A549 (cell line): Measurements from ENCODE around the gene ZCCHC10.

Experiments
- BHLHE40 ChIP-seq: IDR thresholded peaks from 2 replicates; pipeline ENCODE4 v1.6.1; 2012; ENCODE audit warnings: low read depth, low read length, inconsistent platforms
- CBX8 ChIP-seq: fragments of 200-600 bp; sonication (generic); IDR thresholded peaks from 2 replicates; pipeline ENCODE4 v1.6.1; 2016
- CHD4 ChIP-seq: fragments of 200-600 bp; sonication (generic); IDR thresholded peaks from 2 replicates; pipeline ENCODE4 v1.6.1; 2016; ENCODE audit warnings: antibody characterized with exemption, mild to moderate bottlenecking, borderline replicate concordance
- ESRRA ChIP-seq: fragments of 150-350 bp; IDR thresholded peaks from 2 replicates; pipeline ENCODE4 v1.6.1; 2014; ENCODE audit warnings: mild to moderate bottlenecking, low read length, borderline replicate concordance
- KDM5A ChIP-seq: fragments of 200-600 bp; sonication (generic); IDR thresholded peaks from 2 replicates; pipeline ENCODE4 v1.6.1; 2016; ENCODE audit warnings: antibody characterized with exemption, mild to moderate bottlenecking
- MAFK ChIP-seq: fragments of 450-650 bp; IDR thresholded peaks from 2 replicates; pipeline ENCODE4 v1.6.1; 2014; ENCODE audit not compliant: partially characterized antibody
- MAZ ChIP-seq: fragments of 150-350 bp; IDR thresholded peaks from 2 replicates; pipeline ENCODE4 v1.6.1; 2014; ENCODE audit warnings: antibody characterized with exemption, low read depth, low read length, borderline replicate concordance
- POLR2A ChIP-seq: IDR thresholded peaks from 2 replicates; pipeline ENCODE4 v1.6.1; 2012; ENCODE audit warnings: mild to moderate bottlenecking, low read length
- RAD21 ChIP-seq, 2 experiments: fragments of >200 bp in 1 of 2; sonication (Bioruptor Twin) in 1 of 2; formaldehyde crosslinking in 1 of 2; IDR thresholded peaks in 1 of 2; conservative IDR thresholded peaks in 1 of 2; 2 replicates in 1 of 2; 3 replicates in 1 of 2; pipeline ENCODE4 v1.6.1; 2012 to 2018; ENCODE audit warnings: inconsistent platforms in 1 of 2
- SMC3 ChIP-seq: fragments of >200 bp; sonication (Bioruptor Twin); formaldehyde crosslinking; IDR thresholded peaks from 3 replicates; pipeline ENCODE4 v1.6.1; 2018; ENCODE audit warnings: inconsistent platforms
- TF ChIP-seq, protein P1 (sequence below): fragments of >200 bp; sonication (Bioruptor Twin); formaldehyde crosslinking; IDR thresholded peaks from 3 replicates; pipeline ENCODE4 v1.5.1; 2016
- TF ChIP-seq, protein P2 (sequence below): IDR thresholded peaks from 2 replicates; pipeline ENCODE4 v1.6.1; 2012

DNA sequence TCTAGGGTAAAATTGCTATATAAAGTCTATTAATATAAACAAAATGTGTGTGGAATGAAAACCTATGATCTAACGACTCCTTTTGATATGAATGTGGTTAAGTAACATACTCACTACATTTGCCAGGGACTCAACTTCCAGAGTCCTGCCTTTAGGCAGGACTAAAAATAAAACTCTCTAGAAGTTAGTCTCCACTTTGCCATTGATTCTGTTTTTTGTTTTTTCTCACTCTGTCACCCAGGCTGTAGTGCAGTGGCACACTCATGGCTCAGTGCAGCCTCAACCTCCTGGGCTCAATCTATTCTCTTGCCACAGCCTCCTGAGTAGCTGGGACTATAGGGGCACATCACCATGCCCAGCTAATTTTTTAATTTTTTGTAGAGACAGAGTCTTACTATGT is 30.0 kb downstream of the ZCCHC10 start:
- TF ChIP-seq, protein P1, sequence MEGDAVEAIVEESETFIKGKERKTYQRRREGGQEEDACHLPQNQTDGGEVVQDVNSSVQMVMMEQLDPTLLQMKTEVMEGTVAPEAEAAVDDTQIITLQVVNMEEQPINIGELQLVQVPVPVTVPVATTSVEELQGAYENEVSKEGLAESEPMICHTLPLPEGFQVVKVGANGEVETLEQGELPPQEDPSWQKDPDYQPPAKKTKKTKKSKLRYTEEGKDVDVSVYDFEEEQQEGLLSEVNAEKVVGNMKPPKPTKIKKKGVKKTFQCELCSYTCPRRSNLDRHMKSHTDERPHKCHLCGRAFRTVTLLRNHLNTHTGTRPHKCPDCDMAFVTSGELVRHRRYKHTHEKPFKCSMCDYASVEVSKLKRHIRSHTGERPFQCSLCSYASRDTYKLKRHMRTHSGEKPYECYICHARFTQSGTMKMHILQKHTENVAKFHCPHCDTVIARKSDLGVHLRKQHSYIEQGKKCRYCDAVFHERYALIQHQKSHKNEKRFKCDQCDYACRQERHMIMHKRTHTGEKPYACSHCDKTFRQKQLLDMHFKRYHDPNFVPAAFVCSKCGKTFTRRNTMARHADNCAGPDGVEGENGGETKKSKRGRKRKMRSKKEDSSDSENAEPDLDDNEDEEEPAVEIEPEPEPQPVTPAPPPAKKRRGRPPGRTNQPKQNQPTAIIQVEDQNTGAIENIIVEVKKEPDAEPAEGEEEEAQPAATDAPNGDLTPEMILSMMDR, result no peak
- TF ChIP-seq POLR2A, result no peak
- TF ChIP-seq CHD4, result no peak
- TF ChIP-seq MAZ, result no peak
- TF ChIP-seq KDM5A, result no peak
- TF ChIP-seq ESRRA, result no peak
- TF ChIP-seq MAFK, result no peak
- no peak for TF ChIP-seq RAD21 (conservative IDR thresholded peaks at IDR 0.05 in 1 of 2, IDR thresholded peaks at IDR 0.05 in 1 of 2)
- TF ChIP-seq CBX8, result no peak
- TF ChIP-seq, protein P2, sequence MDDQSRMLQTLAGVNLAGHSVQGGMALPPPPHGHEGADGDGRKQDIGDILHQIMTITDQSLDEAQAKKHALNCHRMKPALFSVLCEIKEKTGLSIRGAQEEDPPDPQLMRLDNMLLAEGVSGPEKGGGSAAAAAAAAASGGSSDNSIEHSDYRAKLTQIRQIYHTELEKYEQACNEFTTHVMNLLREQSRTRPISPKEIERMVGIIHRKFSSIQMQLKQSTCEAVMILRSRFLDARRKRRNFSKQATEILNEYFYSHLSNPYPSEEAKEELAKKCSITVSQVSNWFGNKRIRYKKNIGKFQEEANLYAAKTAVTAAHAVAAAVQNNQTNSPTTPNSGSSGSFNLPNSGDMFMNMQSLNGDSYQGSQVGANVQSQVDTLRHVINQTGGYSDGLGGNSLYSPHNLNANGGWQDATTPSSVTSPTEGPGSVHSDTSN, result no peak
- TF ChIP-seq BHLHE40, result no peak
- no peak for TF ChIP-seq SMC3
